GM18861 (cell line): ENCODE measurements around the gene NUP188.

ENCODE experiments used
- ATAC-seq: cut with Tn5 transposase; IDR thresholded peaks from one replicate; pipeline ENCODE4 v1.9.1; 2021; ENCODE audit not compliant: unreplicated experiment

NUP188 gene, protein sequence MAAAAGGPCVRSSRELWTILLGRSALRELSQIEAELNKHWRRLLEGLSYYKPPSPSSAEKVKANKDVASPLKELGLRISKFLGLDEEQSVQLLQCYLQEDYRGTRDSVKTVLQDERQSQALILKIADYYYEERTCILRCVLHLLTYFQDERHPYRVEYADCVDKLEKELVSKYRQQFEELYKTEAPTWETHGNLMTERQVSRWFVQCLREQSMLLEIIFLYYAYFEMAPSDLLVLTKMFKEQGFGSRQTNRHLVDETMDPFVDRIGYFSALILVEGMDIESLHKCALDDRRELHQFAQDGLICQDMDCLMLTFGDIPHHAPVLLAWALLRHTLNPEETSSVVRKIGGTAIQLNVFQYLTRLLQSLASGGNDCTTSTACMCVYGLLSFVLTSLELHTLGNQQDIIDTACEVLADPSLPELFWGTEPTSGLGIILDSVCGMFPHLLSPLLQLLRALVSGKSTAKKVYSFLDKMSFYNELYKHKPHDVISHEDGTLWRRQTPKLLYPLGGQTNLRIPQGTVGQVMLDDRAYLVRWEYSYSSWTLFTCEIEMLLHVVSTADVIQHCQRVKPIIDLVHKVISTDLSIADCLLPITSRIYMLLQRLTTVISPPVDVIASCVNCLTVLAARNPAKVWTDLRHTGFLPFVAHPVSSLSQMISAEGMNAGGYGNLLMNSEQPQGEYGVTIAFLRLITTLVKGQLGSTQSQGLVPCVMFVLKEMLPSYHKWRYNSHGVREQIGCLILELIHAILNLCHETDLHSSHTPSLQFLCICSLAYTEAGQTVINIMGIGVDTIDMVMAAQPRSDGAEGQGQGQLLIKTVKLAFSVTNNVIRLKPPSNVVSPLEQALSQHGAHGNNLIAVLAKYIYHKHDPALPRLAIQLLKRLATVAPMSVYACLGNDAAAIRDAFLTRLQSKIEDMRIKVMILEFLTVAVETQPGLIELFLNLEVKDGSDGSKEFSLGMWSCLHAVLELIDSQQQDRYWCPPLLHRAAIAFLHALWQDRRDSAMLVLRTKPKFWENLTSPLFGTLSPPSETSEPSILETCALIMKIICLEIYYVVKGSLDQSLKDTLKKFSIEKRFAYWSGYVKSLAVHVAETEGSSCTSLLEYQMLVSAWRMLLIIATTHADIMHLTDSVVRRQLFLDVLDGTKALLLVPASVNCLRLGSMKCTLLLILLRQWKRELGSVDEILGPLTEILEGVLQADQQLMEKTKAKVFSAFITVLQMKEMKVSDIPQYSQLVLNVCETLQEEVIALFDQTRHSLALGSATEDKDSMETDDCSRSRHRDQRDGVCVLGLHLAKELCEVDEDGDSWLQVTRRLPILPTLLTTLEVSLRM (N-terminal part only)

DNA sequence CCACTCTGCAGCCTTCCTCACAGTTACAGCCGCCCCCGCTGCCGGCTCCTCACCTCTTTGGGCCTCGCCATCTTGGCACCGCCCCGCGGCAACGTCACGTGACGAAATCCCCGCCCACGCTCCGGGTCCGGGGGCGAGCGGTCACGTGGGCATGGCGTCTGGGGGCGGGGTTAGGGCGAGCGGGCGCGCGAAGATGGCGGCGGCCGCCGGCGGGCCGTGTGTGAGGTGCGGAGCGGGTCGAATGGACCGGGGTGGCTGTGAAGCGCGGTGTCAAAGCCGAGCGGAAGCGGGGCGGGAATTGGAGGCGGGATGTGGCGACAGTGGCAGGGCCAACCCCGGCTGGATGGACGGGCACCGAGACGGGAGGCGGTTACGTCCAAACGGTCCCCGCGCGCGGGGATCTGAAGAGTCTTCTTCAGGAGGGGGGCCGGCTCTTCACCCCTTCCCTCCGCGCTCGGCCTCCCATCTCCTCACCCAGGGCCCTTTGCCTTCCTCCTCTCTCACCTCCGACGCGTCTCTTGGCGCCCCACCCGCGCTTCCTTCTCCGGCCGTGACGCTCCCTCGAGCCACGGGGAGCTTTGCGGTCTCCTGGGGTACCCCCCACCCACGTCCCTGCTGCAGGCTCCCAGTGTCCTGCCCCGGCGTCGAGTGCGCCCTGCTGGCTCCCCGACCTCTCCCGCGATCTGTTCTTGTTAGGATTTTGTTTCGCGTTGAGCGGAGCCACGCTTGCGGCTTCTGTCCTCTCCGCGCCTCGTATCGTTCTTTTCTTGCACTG is at the start of gene NUP188, which contains the start of gene DOLK:
Gene NUP188 (plus strand): TSS at position 173 of the 775 bp plus-strand sequence. CDS start 21 bp downstream, at position 194.
Gene DOLK (minus strand): TSS at position 77 of the 775 bp plus-strand sequence. CDS start 300 bp downstream, outside the sequence.
- ATAC-seq, result peak; percentile 59

DNA sequence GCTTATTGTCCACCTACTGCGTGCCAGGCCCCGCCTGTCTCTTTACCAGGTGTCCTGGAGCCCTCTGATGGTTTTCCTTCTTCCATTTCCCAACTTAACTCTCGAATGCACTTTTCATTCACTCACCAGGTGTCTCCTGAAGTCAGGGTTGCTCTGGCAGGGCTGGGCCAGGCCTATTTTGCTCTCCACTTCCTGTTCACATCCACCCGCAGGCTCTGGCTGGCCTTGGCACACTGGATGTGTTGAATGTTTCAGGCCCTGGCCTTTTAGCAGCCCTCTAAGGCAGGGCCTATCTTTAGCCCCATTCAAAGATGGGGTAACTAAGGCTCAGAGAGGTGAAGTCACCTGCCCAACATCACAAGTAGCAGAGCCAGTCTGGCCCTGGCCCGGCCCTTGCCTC is 49.1 kb upstream of the NUP188 start:
- ATAC-seq, result no peak

DNA sequence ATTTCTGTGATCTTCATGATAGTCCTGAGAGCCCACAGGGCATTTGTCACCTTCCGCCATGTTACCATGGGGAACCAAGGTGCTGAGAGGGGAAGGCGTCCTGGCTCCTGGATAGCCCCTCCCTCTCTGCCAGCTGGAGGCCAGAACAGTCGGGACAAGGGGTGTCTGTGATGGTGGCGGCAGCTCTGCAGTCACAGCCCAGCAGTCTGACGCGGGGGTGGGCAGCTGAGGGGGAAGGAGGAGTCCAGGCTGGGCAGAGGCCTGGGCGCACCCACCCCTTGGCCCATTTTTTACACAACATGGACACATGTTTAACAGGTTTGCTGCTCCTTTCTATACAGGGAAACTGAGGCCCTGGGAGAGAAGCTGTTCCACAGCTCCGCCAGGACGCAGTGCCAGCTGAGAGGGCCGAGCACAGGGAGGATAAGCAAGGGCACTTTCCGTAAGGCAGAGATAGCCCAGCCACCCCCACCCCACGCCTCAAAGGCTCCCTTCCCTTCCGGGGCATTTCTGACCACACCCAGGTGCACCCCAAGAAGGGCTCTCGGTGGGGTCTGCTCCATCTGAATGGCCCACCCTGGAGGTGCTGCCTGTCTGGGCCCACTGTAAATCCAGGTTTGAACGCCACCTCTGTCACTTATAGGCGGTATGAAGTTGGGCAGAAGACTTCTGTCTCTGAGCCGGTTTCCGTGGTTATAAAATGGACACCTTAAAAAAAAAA is 48.5 kb upstream of the NUP188 start:
- ATAC-seq, result no peak

DNA sequence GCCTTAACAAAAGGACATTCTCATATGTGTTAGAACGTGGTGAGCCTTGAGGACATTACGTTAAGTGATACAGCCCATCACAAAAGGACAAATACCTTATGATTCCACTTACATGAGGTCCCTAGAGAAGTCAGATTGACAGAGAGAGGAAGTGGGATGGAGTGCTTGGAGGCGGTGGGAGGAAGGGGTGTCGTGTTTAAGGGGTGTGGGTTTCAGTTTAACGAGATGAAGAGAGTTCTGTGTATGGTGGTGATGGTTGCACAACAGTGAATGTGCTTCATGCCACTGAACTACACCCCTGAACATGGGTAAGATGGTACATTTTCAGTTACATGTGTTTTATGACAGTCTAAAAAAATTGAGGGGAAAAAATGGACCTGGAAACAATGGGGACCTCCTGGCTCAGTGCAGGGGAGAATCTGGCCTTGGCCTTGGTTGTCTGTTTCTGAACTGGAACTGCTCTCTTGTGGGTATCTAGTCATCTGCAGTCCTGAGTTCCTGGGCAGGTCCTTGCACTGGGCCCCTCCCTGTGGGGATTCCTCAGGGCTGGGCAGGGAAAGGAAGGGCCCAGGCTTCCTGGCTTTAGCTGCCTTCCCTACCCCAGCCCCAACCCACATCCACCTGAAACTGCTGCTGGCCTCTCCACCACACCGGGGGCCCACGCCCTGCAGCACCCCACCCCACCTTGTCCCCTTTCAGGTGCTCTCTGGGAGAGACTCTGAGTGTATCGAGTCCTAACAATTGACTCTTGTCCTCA is 47.8 kb upstream of the NUP188 start:
- no peak for ATAC-seq

DNA sequence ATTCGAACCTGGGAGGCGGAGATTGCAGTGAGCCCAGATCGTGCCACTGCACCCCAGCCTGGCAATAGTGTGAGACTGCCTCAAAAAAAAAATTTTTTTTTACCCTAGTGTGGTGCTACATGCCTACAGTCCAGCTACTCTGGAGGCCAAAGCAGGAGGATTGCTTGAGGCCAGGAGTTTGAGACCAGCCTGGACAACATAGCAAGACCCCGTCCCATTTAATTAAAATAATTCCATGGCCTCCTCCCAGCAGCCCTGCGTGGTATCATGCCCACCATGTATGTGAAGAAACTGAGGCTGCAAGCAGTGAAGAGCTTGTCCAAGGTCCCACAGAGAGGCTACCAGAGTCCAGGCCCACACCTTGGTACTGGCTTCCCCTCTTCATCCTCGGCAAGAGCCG is 46.1 kb upstream of the NUP188 start:
- ATAC-seq, result no peak

DNA sequence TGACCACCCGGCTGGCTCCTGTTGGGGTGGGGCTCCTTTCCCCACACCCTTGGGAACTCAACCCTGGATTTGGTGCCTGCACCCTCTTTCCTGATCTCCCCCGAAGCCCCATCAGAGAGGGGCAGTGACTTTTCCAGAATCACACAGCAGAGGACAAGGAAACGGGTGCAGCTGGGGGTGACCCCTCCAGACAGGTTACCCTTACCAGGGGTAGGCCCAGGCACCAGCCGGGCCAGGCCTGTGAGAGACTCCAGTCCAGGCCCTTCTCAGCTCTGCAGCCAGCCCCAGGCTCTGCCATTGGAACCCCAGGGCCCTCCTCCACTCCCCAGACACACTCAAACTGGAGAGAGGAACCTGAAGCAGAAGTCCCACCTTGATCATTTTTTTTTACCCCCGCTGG is 45.7 kb upstream of the NUP188 start:
- no peak for ATAC-seq

DNA sequence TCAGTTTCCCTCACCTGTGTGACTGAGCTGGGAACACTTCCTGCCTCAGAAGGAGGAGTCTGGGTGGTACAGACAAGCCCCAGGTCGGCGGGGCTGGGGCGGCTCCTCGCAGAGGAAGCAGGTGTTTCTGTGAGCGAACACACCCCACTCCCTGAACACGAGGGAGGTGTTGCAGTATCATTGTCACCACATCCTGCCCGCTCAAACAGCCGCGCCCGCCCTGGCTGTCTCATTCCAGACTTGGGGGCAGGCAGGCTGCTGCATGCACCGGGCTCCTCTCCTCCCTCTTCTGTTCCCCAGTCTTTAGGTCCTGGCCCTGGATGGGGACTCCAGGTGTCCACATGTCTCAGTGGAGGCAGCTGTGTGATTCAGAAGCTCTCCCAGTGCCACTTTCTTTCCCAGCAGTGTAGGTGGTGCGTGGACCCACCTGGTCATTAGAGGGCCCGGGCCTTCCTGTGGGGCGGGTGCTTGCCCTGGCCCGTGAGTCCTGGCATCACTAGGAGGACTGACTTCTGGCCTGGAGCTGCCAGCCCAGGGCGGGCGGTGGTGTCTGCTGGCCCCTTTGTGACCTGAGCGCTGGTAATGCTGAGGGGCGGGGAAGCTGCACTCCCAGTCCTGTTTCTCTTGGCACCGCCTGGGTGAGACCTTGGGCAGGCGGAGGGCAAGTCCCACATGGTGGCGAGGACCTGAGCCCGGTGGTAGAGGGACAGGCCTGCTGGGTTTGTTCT is 45.0 kb upstream of the NUP188 start:
- ATAC-seq, result peak; percentile 87

DNA sequence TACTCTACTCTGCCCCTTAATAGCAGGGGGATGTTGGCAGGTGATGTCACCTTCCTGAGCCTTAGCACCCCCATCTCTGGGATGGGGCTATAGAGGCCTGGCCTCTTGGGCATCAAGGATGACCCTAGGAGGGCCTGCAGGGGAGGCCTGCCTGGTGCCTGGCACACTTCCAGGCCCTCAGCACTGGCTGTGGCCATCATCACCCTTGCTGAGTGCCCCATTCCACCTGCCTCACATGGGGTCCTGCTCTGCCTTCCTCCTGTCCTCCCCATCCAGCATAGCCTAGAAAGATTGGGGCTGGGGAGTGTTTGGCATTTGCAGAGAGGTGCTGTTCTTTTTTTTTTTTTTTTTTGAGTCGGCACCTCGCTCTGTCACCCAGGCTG is 44.4 kb upstream of the NUP188 start:
- no peak for ATAC-seq

DNA sequence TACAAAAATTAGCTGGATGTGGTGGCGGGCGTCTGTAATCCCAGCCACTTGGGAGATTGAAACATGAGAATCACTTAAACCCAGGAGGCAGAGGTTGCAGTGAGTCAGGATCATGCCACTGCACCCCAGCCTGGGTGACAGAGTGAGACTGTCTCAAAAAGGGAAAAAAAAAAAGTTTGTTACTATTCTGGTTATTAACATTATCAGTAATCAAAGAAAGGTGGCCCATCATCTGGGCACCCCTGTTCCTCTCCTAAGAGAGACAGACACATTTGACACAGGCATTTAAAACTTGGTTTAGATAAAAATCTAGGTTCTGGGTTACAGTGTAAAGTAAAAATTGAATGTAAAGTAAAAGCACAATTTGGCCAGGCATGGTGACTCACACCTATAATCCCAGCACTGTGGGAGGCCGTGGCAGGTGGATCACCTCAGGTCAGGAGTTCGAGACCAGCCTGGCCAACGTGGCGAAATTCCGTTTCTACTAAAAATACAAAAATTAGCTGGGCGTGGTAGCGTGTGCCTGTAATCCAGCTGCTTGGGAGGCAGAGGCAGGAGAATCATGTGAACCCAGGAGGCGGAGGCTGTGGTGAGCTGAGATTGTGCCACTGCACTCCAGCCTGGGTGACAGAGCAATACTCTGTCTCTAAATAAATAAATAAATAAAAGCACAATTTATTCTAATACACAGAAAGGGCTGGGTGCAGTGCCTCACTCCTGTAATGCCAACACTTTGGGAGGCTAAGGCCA is 43.5 kb upstream of the NUP188 start:
- no peak for ATAC-seq

DNA sequence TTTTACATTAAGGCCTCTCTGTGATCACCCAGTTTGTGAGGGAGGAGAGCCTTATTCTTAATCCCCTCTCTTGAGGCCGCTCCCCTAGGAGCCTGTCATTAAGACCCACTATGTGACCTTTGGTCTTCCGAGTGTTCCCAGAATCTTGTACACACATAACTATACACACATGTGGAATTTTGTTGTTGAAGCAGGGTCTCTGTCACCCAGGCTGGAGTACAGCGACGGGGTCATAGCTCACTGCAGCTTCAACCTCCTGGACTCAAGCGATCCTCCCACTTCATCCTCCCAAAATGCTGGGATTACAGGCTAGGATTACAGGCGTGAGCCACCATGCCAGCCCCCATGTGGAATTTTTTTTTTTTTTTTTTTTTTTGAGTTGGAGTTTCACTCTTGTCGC is 41.5 kb upstream of the NUP188 start:
- ATAC-seq, result no peak

DNA sequence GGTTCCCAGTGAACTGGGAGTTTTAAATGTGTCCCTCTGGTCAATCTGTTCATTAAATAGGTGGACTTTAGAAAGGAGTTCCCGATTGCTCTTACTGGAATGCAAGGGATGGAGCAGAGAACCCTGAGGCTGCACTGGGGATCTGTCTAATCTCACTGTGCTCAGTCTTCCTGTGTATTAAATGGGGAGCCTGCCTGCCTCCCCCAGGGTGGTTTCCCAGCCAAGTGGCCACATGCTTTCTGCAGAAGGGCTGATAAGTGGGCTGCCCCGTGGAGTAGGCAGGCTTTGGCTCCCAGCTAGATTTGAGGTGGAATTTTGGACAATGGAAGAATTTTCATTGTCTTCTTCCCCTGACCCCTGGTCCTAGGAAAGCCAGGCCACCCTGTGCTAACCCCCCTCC is 40.8 kb upstream of the NUP188 start:
- ATAC-seq, result no peak

DNA sequence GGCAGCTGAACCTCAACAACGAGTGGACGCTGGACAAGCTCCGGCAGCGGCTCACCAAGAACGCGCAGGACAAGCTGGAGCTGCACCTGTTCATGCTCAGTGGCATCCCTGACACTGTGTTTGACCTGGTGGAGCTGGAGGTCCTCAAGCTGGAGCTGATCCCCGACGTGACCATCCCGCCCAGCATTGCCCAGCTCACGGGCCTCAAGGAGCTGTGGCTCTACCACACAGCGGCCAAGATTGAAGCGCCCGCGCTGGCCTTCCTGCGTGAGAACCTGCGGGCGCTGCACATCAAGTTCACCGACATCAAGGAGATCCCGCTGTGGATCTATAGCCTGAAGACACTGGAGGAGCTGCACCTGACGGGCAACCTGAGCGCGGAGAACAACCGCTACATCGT is 39.1 kb upstream of the NUP188 start:
- no peak for ATAC-seq

DNA sequence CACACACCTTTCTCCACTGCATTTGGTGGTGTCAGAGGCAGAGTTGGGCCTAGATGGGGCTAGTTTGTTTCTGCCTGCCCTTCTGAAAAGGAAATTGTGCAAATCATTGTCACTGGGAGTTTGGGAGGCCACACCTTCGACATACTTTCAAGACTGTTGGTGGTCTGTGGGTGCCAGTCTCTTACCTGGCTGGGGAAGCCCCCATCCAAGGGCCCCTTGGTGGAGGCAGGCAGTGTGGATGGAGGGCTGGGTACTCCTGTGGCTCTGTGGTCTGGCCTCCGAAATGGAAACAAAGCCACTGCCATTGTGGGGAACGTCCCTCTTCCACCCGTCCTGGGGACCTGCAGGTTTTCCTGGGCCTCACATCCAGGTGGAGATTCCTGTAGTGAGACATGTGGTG is 37.6 kb upstream of the NUP188 start:
- ATAC-seq, result no peak

DNA sequence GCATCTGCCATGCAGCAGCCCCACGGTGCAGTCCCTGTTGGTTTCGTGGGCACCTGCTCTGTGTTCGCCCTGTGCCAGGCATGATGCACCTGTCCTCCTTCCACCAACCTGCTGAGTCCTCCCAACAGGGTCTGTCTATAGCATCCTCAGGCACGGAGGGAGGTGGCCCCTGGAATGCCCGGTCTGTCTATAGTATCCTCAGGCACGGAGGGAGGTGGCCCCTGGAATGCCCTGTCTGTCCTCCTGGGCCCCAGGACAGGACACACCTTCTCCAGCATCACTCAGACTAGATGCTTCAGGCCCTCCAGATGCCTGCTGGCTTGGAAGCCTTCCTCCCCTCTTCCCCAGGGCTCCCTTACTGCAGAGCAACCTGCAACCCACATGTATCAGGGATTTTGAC is 36.6 kb upstream of the NUP188 start:
- no peak for ATAC-seq

DNA sequence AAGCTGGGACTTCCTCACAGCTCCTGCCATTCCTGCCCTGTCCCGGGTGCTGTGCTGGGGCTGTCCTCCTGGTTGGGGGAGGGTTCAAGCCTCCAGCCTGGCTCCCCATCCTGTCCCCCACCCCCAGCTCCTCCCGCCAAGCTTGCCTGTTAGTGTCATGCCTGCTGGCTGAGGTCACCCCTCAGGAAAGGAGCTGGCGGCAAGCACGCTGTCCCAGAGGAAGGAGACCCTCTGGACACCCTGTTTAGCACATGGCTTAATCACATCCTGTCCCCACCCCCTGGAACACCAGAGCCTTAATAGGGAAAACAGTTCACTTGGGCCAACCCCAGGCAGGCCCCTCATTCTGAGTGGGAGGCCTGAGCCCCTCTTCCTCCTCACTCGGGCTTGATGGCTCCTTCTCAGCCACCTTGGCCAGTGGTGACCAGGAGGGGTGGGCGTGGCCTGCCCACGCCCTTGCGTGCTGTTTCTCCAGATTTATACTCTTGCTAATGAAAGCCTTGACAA is 35.9 kb upstream of the NUP188 start:
- ATAC-seq, result no peak

DNA sequence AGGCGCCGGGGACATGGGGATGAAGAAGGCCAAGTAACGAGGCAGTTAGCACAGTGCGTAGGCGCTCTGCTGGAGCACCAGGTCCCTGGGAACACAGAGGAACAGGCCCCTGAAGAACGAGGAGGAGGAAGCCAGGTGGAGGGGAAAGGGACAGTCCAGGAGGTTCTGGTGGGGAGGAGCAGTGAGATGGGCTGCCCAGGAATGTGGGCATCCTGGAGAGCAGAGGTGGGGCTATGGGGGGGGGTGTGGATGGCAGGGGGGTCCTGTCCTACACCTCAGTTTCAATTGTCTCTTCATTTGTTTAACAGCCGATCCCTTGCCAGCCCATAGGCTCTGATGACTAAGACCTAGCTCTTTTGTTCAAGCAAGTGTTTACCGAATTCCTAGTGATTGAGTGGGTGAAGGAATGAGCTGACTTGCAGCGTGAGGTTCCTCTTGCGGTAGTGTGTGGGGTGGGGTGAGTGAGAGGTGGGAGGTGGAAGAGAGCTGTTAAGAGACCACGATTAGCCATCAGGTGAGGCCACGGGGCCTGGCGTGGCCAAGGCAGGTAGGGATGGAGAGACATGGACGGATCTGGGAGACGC is 35.1 kb upstream of the NUP188 start:
- no peak for ATAC-seq
